IgD-negative memory B cell (primary cell): ENCODE data around the gene ARL5C. TPM values are rescaled to one million over a fixed set of nuclear protein-coding genes. Genes with fewer than 3 reads are reported as not detected.
"Not testable (repeated sequence)": the region's sequence is repeated elsewhere in the genome, so short reads cannot be mapped to it uniquely, and the experiment has no call there.

Source experiments
- H3K27ac Mint-ChIP-seq, 3 donors: one replicate each; pipeline ENCODE4 v1.8.0; 2020 to 2022; ENCODE audit warnings: mild to moderate bottlenecking in 3 of 3, mixed read lengths in 3 of 3, moderate library complexity in 1 of 3
- H3K27me3 Mint-ChIP-seq: one replicate; pipeline ENCODE4 v1.8.0; 2021; ENCODE audit warnings: mixed read lengths
- H3K36me3 Mint-ChIP-seq: one replicate; pipeline ENCODE4 v1.8.0; 2020; ENCODE audit warnings: mild to moderate bottlenecking, mixed read lengths
- H3K4me1 Mint-ChIP-seq, 3 donors: one replicate each; pipeline ENCODE4 v1.8.0; 2020 to 2022; ENCODE audit warnings: mixed read lengths in 3 of 3, mild to moderate bottlenecking in 1 of 3
- H3K4me3 Mint-ChIP-seq, 4 donors: one replicate each; pipeline ENCODE4 v1.8.0; 2020 to 2022; ENCODE audit warnings: mild to moderate bottlenecking in 4 of 4, mixed read lengths in 4 of 4, moderate library complexity in 3 of 4
- H3K9me3 Mint-ChIP-seq, 3 donors: one replicate each; pipeline ENCODE4 v1.8.0; 2020 to 2021; ENCODE audit warnings: mixed read lengths in 3 of 3, mild to moderate bottlenecking in 1 of 3
- polyA plus RNA-seq: library from polyadenylated mRNA; unstranded; fragments of 300-500 nt; fragmentation: Illumina TruSeq; gene quantifications from one replicate; pipeline ENCODE4 v1.2.3, GENCODE V29; 2021

ARL5C gene
- polyA plus RNA-seq, 1 donor from 2014 or later: not detected

- H3K4me1 Mint-ChIP-seq, H3K4me3 Mint-ChIP-seq, H3K36me3 Mint-ChIP-seq, H3K27me3 Mint-ChIP-seq, H3K27ac Mint-ChIP-seq, H3K9me3 Mint-ChIP-seq: not testable (repeated sequence)
These were observed 36.4 kb downstream of the ARL5C start for GRCh38 chr17:39129544-39129943.

GRCh38 chr17:39126436-39126835, 39.5 kb downstream of the ARL5C start:
- Mint-ChIP-seq H3K9me3 (no peaks in the 10 kb centered on the region), H3K36me3 (no peaks in the 10 kb centered on the region), H3K4me3 (no peak overlapping the region), H3K27me3 (peaks cover 2% of the 10 kb centered on the region), H3K4me1 (no peaks in the 10 kb centered on the region), H3K27ac (no peak overlapping the region)

- peaks cover 2% of the 10 kb centered on the region for H3K27me3 Mint-ChIP-seq
- H3K27ac Mint-ChIP-seq: no peak overlapping the region
- H3K36me3 Mint-ChIP-seq: no peaks in the 10 kb centered on the region
- no peaks in the 10 kb centered on the region for H3K4me1 Mint-ChIP-seq
- H3K4me3 Mint-ChIP-seq: no peak overlapping the region
- no peaks in the 10 kb centered on the region for H3K9me3 Mint-ChIP-seq
These were observed 40.7 kb downstream of the ARL5C start for GRCh38 chr17:39125143-39125875.

GRCh38 chr17:39123627-39124026, 42.3 kb downstream of the ARL5C start:
- no peak overlapping the region for H3K27ac Mint-ChIP-seq
- no peaks in the 10 kb centered on the region for H3K9me3 Mint-ChIP-seq
- H3K27me3 Mint-ChIP-seq: peaks cover 2% of the 10 kb centered on the region

GRCh38 chr17:39122991-39123390, 43.0 kb downstream of the ARL5C start:
- Mint-ChIP-seq H3K27ac (no peak overlapping the region), H3K4me1 (peaks cover 9 to 12% (median 9%) of the 10 kb centered on the region in 3 donors), H3K36me3 (no peaks in the 10 kb centered on the region), H3K9me3 (no peaks in the 10 kb centered on the region), H3K27me3 (peaks cover 2% of the 10 kb centered on the region), H3K4me3 (no peak overlapping the region)

More at GRCh38 chr17:39123627-39124026, 42.3 kb downstream of the ARL5C start:
- H3K36me3 Mint-ChIP-seq: no peaks in the 10 kb centered on the region
- no peak overlapping the region for H3K4me3 Mint-ChIP-seq
- H3K4me1 Mint-ChIP-seq: peaks cover 6 to 9% (median 6%) of the 10 kb centered on the region in 3 donors

GRCh38 chr17:39121919-39122318, 44.0 kb downstream of the ARL5C start:
- not testable (repeated sequence) for H3K27ac Mint-ChIP-seq, H3K36me3 Mint-ChIP-seq, H3K9me3 Mint-ChIP-seq, H3K27me3 Mint-ChIP-seq, H3K4me3 Mint-ChIP-seq
- H3K4me1 Mint-ChIP-seq: peaks cover 9 to 14% (median 10%) of the 10 kb centered on the region in 3 donors

- Mint-ChIP-seq H3K27me3 (no peaks in the 10 kb centered on the region), H3K36me3 (no peaks in the 10 kb centered on the region), H3K27ac (peak overlapping the region in 2 of 3 donors; percentile 3 to 80), H3K9me3 (no peaks in the 10 kb centered on the region), H3K4me3 (peak overlapping the region in 3 of 4 donors; percentile 10 to 89 (median 87)), H3K4me1 (peaks cover 9 to 14% (median 10%) of the 10 kb centered on the region in 3 donors)
These were observed 47.1 kb downstream of the ARL5C start for GRCh38 chr17:39118674-39119419.

GRCh38 chr17:39116224-39116623, 49.7 kb downstream of the ARL5C start:
- H3K27ac Mint-ChIP-seq: no peak overlapping the region
- H3K4me3 Mint-ChIP-seq: no peak overlapping the region
- no peaks in the 10 kb centered on the region for H3K27me3 Mint-ChIP-seq

GRCh38 chr17:39115135-39115534, 50.8 kb downstream of the ARL5C start:
- Mint-ChIP-seq H3K9me3 (no peaks in the 10 kb centered on the region), H3K27ac (no peak overlapping the region), H3K4me3 (no peak overlapping the region), H3K4me1 (peaks cover 9 to 14% (median 10%) of the 10 kb centered on the region in 3 donors), H3K27me3 (no peaks in the 10 kb centered on the region), H3K36me3 (peaks cover 1% of the 10 kb centered on the region)

More at GRCh38 chr17:39116224-39116623, 49.7 kb downstream of the ARL5C start:
- no peaks in the 10 kb centered on the region for H3K36me3 Mint-ChIP-seq
- peaks cover 9 to 14% (median 10%) of the 10 kb centered on the region in 3 donors for H3K4me1 Mint-ChIP-seq
- H3K9me3 Mint-ChIP-seq: no peaks in the 10 kb centered on the region

GRCh38 chr17:39114723-39115122, 51.2 kb downstream of the ARL5C start:
- no peak overlapping the region for H3K27ac Mint-ChIP-seq
- no peaks in the 10 kb centered on the region for H3K27me3 Mint-ChIP-seq
- H3K36me3 Mint-ChIP-seq: peaks cover 1% of the 10 kb centered on the region
- H3K9me3 Mint-ChIP-seq: no peaks in the 10 kb centered on the region
- H3K4me3 Mint-ChIP-seq: no peak overlapping the region
- H3K4me1 Mint-ChIP-seq: peaks cover 9 to 11% (median 10%) of the 10 kb centered on the region in 3 donors

GRCh38 chr17:39113871-39114270, 52.1 kb downstream of the ARL5C start:
- no peaks in the 10 kb centered on the region for H3K9me3 Mint-ChIP-seq
- no peak overlapping the region for H3K4me3 Mint-ChIP-seq
- no peak overlapping the region for H3K27ac Mint-ChIP-seq

GRCh38 chr17:39110435-39111136, 55.4 kb downstream of the ARL5C start:
- Mint-ChIP-seq H3K27ac (no peak overlapping the region), H3K27me3 (no peaks in the 10 kb centered on the region), H3K4me3 (no peak overlapping the region), H3K9me3 (no peaks in the 10 kb centered on the region), H3K4me1 (no peaks in the 10 kb centered on the region), H3K36me3 (peaks cover 1% of the 10 kb centered on the region)

More at GRCh38 chr17:39113871-39114270, 52.1 kb downstream of the ARL5C start:
- no peaks in the 10 kb centered on the region for H3K27me3 Mint-ChIP-seq
- peaks cover 5 to 7% (median 7%) of the 10 kb centered on the region in 3 donors for H3K4me1 Mint-ChIP-seq
- peaks cover 1% of the 10 kb centered on the region for H3K36me3 Mint-ChIP-seq

GRCh38 chr17:39108461-39109375, 57.2 kb downstream of the ARL5C start:
- peaks cover 0 to 2% (median 0%) of the 10 kb centered on the region in 3 donors for H3K4me1 Mint-ChIP-seq
- no peak overlapping the region for H3K27ac Mint-ChIP-seq
- no peak overlapping the region for H3K4me3 Mint-ChIP-seq
- H3K36me3 Mint-ChIP-seq: peaks cover 1% of the 10 kb centered on the region
- H3K9me3 Mint-ChIP-seq: no peaks in the 10 kb centered on the region
- no peaks in the 10 kb centered on the region for H3K27me3 Mint-ChIP-seq

- peaks cover 0 to 2% (median 0%) of the 10 kb centered on the region in 3 donors for H3K4me1 Mint-ChIP-seq
- H3K27me3 Mint-ChIP-seq: no peaks in the 10 kb centered on the region
- no peak overlapping the region for H3K4me3 Mint-ChIP-seq
- H3K27ac Mint-ChIP-seq: peak overlapping the region in 1 of 3 donors; percentile 31
- H3K36me3 Mint-ChIP-seq: peaks cover 1% of the 10 kb centered on the region
- no peaks in the 10 kb centered on the region for H3K9me3 Mint-ChIP-seq
These were observed 58.0 kb downstream of the ARL5C start for GRCh38 chr17:39107973-39108372.
